K562 (cell line): Measurements from ENCODE around the gene RABL6. TPM values are rescaled to one million over a fixed set of nuclear protein-coding genes. Genes with fewer than 3 reads are reported as not detected.
A peak's percentile ranks its signal among the peaks of the same experiment; 100 is the strongest.

Experiments used
- ATF1 ChIP-seq, 2 experiments: fragments of 450-650 bp in 1 of 2; IDR thresholded peaks; 2 replicates each; pipeline ENCODE4 v1.6.1; 2016; ENCODE audit warnings: missing compliant biosample characterization in 1 of 2, missing genetic modification characterization in 1 of 2
- CCNT2 ChIP-seq: IDR thresholded peaks from 2 replicates; pipeline ENCODE4 v1.6.1; 2011; ENCODE audit warnings: borderline replicate concordance, low read depth, mild to moderate bottlenecking, moderate library complexity, mixed read lengths, low read length; ENCODE audit not compliant: insufficient read length; ENCODE audit errors: extremely low read depth
- EGR1 ChIP-seq: fragments of 450-650 bp; conservative IDR thresholded peaks from 2 replicates; pipeline ENCODE4 v1.6.1; 2017; ENCODE audit warnings: mild to moderate bottlenecking
- ELK3 ChIP-seq: fragments of 450-650 bp; formaldehyde crosslinking; IDR thresholded peaks from 2 replicates; pipeline ENCODE4 v1.4.0; 2020; ENCODE audit warnings: mild to moderate bottlenecking
- KAT8 ChIP-seq: fragments of 450-650 bp; IDR thresholded peaks from 2 replicates; pipeline ENCODE4 v1.6.1; 2016; ENCODE audit warnings: low read depth, mild to moderate bottlenecking
- KDM1A ChIP-seq, 2 experiments: fragments of 450-650 bp; IDR thresholded peaks; 2 replicates each; pipeline ENCODE4 v1.6.1; 2016; ENCODE audit warnings: mild to moderate bottlenecking in 2 of 2
- MED1 ChIP-seq: sonication (generic); formaldehyde crosslinking; IDR thresholded peaks from 2 replicates; pipeline ENCODE4 v1.8.1; 2023; ENCODE audit warnings: missing genetic modification reagents, borderline replicate concordance
- PPARD ChIP-seq: fragments of 250-450 bp; sonication (Bioruptor Pico); IDR thresholded peaks from 2 replicates; pipeline ENCODE4 v1.8.0; 2022; ENCODE audit warnings: inconsistent platforms, mild to moderate bottlenecking, moderate library complexity
- SMAD4 ChIP-seq: fragments of 250-450 bp; sonication (Bioruptor Pico); conservative IDR thresholded peaks from 2 replicates; pipeline ENCODE4 v1.8.0; 2021; ENCODE audit warnings: inconsistent platforms, mild to moderate bottlenecking, moderate library complexity
- ZNF134 ChIP-seq: fragments of 250-450 bp; sonication (Bioruptor Pico); conservative IDR thresholded peaks from 2 replicates; pipeline ENCODE4 v1.4.0; 2020
- ZNF431 ChIP-seq: sonication (generic); formaldehyde crosslinking; IDR thresholded peaks from 2 replicates; pipeline ENCODE4 v1.8.0; 2022; ENCODE audit warnings: mild to moderate bottlenecking, missing genetic modification reagents
- ZNF511 ChIP-seq: sonication (generic); formaldehyde crosslinking; IDR thresholded peaks from 2 replicates; pipeline ENCODE4 v1.8.0; 2022; ENCODE audit warnings: mild to moderate bottlenecking, missing genetic modification reagents
- polyA plus RNA-seq, 8 experiments: library from polyadenylated mRNA; depleted of rRNA in 4 of 8; stranded (reverse) in 5 of 8; unstranded in 3 of 8; fragments of >200 nt; fragmentation: Nextera tagmentation in 2 of 8; fragmentation: Illumina TruSeq in 1 of 8; extraction: Ambion mirVana in 2 of 8; extraction: Trizol in 1 of 8; gene quantifications; 2 replicates each; pipeline versions ENCODE4 v1.2.1 to v1.2.3, GENCODE V29; 2011 to 2014; ENCODE audit warnings: inconsistent platforms in 1 of 8, missing spikeins in 1 of 8
- total RNA-seq, 7 experiments: library from RNA; depleted of rRNA in 6 of 7; stranded (reverse); fragments of >200 nt in 6 of 7; fragmentation: Illumina TruSeq in 2 of 7; extraction: Trizol in 2 of 7; gene quantifications; 2 replicates each; pipeline versions ENCODE4 v1.2.1 to v1.2.3, GENCODE V29; 2011 to 2021; ENCODE audit warnings: low replicate concordance in 1 of 7
- TF ChIP-seq, protein P1 (sequence below): sonication (generic); formaldehyde crosslinking; IDR thresholded peaks from 2 replicates; pipeline ENCODE4 v1.8.0; 2022; ENCODE audit warnings: missing genetic modification reagents, mild to moderate bottlenecking, borderline replicate concordance
- TF ChIP-seq, protein P2 (sequence below), 2 experiments: fragments of 450-650 bp in 1 of 2; sonication (generic) in 1 of 2; formaldehyde crosslinking in 1 of 2; IDR thresholded peaks; 2 replicates each; pipeline versions ENCODE4 v1.7.1 to v1.9.0; 2016 to 2022; ENCODE audit warnings: inconsistent platforms in 1 of 2, mild to moderate bottlenecking in 1 of 2, missing genetic modification reagents in 1 of 2

The RABL6 gene
- total and polyA plus RNA-seq, 9 of the 15 experiments (the other 6 are each of a cell fraction or from before 2014, with no cell fraction given), result 5.6 to 181 (median 84.5) TPM

GRCh38 chr9:136787690-136788400 is 19.9 kb upstream of the RABL6 start (continued):
- TF ChIP-seq, protein P1, sequence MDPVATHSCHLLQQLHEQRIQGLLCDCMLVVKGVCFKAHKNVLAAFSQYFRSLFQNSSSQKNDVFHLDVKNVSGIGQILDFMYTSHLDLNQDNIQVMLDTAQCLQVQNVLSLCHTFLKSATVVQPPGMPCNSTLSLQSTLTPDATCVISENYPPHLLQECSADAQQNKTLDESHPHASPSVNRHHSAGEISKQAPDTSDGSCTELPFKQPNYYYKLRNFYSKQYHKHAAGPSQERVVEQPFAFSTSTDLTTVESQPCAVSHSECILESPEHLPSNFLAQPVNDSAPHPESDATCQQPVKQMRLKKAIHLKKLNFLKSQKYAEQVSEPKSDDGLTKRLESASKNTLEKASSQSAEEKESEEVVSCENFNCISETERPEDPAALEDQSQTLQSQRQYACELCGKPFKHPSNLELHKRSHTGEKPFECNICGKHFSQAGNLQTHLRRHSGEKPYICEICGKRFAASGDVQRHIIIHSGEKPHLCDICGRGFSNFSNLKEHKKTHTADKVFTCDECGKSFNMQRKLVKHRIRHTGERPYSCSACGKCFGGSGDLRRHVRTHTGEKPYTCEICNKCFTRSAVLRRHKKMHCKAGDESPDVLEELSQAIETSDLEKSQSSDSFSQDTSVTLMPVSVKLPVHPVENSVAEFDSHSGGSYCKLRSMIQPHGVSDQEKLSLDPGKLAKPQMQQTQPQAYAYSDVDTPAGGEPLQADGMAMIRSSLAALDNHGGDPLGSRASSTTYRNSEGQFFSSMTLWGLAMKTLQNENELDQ (CRISPR knock-in tag), result no peak
- TF ChIP-seq MED1 (CRISPR knock-in tag) (no peak), SMAD4 (CRISPR knock-in tag) (peak; percentile 46), ZNF431 (CRISPR knock-in tag) (no peak), ZNF134 (CRISPR knock-in tag) (no peak), KAT8 (no peak), EGR1 (peak; percentile 64), CCNT2 (no peak), KDM1A (IDR thresholded peaks at IDR 0.05) (no peak), ELK3 (CRISPR knock-in tag) (no peak), ATF1 (CRISPR knock-in tag; IDR thresholded peaks at IDR 0.05) (no peak), ATF1 (tag; IDR thresholded peaks at IDR 0.05) (peak; percentile 10; the same call in 1 of the 2 replicates), ZNF511 (no peak), PPARD (CRISPR knock-in tag) (no peak)
- TF ChIP-seq, protein P2, sequence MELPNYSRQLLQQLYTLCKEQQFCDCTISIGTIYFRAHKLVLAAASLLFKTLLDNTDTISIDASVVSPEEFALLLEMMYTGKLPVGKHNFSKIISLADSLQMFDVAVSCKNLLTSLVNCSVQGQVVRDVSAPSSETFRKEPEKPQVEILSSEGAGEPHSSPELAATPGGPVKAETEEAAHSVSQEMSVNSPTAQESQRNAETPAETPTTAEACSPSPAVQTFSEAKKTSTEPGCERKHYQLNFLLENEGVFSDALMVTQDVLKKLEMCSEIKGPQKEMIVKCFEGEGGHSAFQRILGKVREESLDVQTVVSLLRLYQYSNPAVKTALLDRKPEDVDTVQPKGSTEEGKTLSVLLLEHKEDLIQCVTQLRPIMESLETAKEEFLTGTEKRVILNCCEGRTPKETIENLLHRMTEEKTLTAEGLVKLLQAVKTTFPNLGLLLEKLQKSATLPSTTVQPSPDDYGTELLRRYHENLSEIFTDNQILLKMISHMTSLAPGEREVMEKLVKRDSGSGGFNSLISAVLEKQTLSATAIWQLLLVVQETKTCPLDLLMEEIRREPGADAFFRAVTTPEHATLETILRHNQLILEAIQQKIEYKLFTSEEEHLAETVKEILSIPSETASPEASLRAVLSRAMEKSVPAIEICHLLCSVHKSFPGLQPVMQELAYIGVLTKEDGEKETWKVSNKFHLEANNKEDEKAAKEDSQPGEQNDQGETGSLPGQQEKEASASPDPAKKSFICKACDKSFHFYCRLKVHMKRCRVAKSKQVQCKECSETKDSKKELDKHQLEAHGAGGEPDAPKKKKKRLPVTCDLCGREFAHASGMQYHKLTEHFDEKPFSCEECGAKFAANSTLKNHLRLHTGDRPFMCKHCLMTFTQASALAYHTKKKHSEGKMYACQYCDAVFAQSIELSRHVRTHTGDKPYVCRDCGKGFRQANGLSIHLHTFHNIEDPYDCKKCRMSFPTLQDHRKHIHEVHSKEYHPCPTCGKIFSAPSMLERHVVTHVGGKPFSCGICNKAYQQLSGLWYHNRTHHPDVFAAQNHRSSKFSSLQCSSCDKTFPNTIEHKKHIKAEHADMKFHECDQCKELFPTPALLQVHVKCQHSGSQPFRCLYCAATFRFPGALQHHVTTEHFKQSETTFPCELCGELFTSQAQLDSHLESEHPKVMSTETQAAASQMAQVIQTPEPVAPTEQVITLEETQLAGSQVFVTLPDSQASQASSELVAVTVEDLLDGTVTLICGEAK (IDR thresholded peaks at IDR 0.05), result 0 out of 2 replicates have a peak, but pooled peaks have one; percentile 15
- TF ChIP-seq, protein P2 (CRISPR knock-in tag; IDR thresholded peaks at IDR 0.05), result no peak
